CD14-positive monocyte (primary cell): ENCODE results near the gene KLHL3. TPM values are rescaled to one million over a fixed set of nuclear protein-coding genes. Genes with fewer than 3 reads are reported as not detected.

Source experiments
- DNase-seq, 3 donors: peaks; one replicate each; pipeline ENCODE4 v3.0.0-alpha.2; 2011 to 2022
- H2AFZ ChIP-seq: 2 replicates; pipeline ENCODE4 v1.6.0; 2012; ENCODE audit warnings: mild to moderate bottlenecking, low read depth, low read length, inconsistent platforms; ENCODE audit not compliant: insufficient read depth, poor library complexity, severe bottlenecking
- H3K27ac ChIP-seq, 2 donors: 1 replicate in 1 of 2; 2 replicates in 1 of 2; pipeline ENCODE4 v1.5.1; 2012 to 2013; ENCODE audit warnings: low read length in 2 of 2, control low read depth in 1 of 2, inconsistent platforms in 1 of 2, low read depth in 1 of 2, mild to moderate bottlenecking in 1 of 2
- H3K27me3 ChIP-seq, 2 donors: one replicate each; pipeline versions ENCODE4 v1.6.0 to v1.6.1; 2011 to 2013; ENCODE audit warnings: low read length in 2 of 2; ENCODE audit not compliant: control insufficient read depth in 2 of 2, insufficient read depth in 2 of 2
- H3K36me3 ChIP-seq, 2 donors: replicated peaks in 1 of 2; 1 replicate in 1 of 2; 2 replicates in 1 of 2; pipeline versions ENCODE4 v1.5.1 to v1.6.1; 2012 to 2013; ENCODE audit warnings: low read length in 2 of 2, control low read depth in 1 of 2, inconsistent platforms in 1 of 2, mild to moderate bottlenecking in 1 of 2; ENCODE audit not compliant: insufficient read depth in 2 of 2, control insufficient read depth in 1 of 2
- H3K4me1 ChIP-seq, 2 donors: 1 replicate in 1 of 2; 2 replicates in 1 of 2; pipeline versions ENCODE4 v1.5.1 to v1.6.1; 2012 to 2013; ENCODE audit warnings: low read length in 2 of 2, control low read depth in 1 of 2, inconsistent platforms in 1 of 2, mild to moderate bottlenecking in 1 of 2, moderate library complexity in 1 of 2; ENCODE audit not compliant: insufficient read depth in 2 of 2, control insufficient read depth in 1 of 2
- H3K4me2 ChIP-seq: replicated peaks from 2 replicates; pipeline ENCODE3; 2012; ENCODE audit warnings: low read length, moderate library complexity, mild to moderate bottlenecking; ENCODE audit not compliant: poor library complexity, severe bottlenecking; ENCODE audit errors: extremely low read depth
- H3K4me3 ChIP-seq, 3 experiments: fragments of 200-600 bp in 1 of 3; sonication (generic) in 1 of 3; replicated peaks in 1 of 3; 1 replicate in 2 of 3; 2 replicates in 1 of 3; pipeline ENCODE4 v1.5.1; 2011 to 2013; ENCODE audit warnings: low read length in 3 of 3, mild to moderate bottlenecking in 3 of 3, control low read depth in 2 of 3, low read depth in 2 of 3, inconsistent platforms in 1 of 3, moderate library complexity in 1 of 3
- H3K79me2 ChIP-seq: 2 replicates; pipeline ENCODE4 v1.6.0; 2012; ENCODE audit warnings: mild to moderate bottlenecking, control low read depth, inconsistent platforms, low read length, moderate library complexity; ENCODE audit not compliant: insufficient read depth
- H3K9ac ChIP-seq: 2 replicates; pipeline ENCODE4 v1.6.0; 2017; ENCODE audit warnings: low read length, mild to moderate bottlenecking; ENCODE audit not compliant: insufficient read depth, poor library complexity, severe bottlenecking
- H3K9me3 ChIP-seq, 2 donors: replicated peaks in 1 of 2; 1 replicate in 1 of 2; 2 replicates in 1 of 2; pipeline versions ENCODE4 v1.5.1 to v1.6.1; 2012 to 2013; ENCODE audit warnings: low read length in 2 of 2, control low read depth in 1 of 2; ENCODE audit not compliant: control insufficient read depth in 1 of 2, insufficient read depth in 1 of 2
- H4K20me1 ChIP-seq: 2 replicates; pipeline ENCODE4 v1.6.0; 2012; ENCODE audit warnings: mild to moderate bottlenecking, low read length, control low read depth, moderate library complexity; ENCODE audit not compliant: insufficient read depth
- H3K27ac Mint-ChIP-seq, 7 donors: one replicate each; pipeline ENCODE4 v1.8.0; 2020; ENCODE audit warnings: mild to moderate bottlenecking in 7 of 7, mixed read lengths in 7 of 7, moderate library complexity in 6 of 7, inconsistent platforms in 2 of 7
- H3K27me3 Mint-ChIP-seq, 3 donors: one replicate each; pipeline ENCODE4 v1.8.0; 2021 to 2022; ENCODE audit warnings: low read depth in 3 of 3, mild to moderate bottlenecking in 3 of 3, mixed read lengths in 3 of 3, moderate library complexity in 3 of 3, inconsistent platforms in 1 of 3
- H3K36me3 Mint-ChIP-seq, 2 donors: one replicate each; pipeline ENCODE4 v1.8.0; 2020; ENCODE audit warnings: mixed read lengths in 2 of 2, inconsistent platforms in 1 of 2, mild to moderate bottlenecking in 1 of 2
- H3K4me1 Mint-ChIP-seq: one replicate; pipeline ENCODE4 v1.8.0; 2020; ENCODE audit warnings: mild to moderate bottlenecking, mixed read lengths
- H3K4me3 Mint-ChIP-seq, 2 donors: one replicate each; pipeline ENCODE4 v1.8.0; 2020; ENCODE audit warnings: mild to moderate bottlenecking in 2 of 2, mixed read lengths in 2 of 2, moderate library complexity in 1 of 2
- H3K9me3 Mint-ChIP-seq, 7 donors: one replicate each; pipeline ENCODE4 v1.8.0; 2020 to 2022; ENCODE audit warnings: mixed read lengths in 7 of 7, mild to moderate bottlenecking in 6 of 7, moderate library complexity in 6 of 7, inconsistent platforms in 2 of 7
- CTCF ChIP-seq: fragments of 200-600 bp; IDR thresholded peaks from one replicate; pipeline ENCODE4 v1.8.0; 2022; ENCODE audit warnings: antibody characterized with exemption, mild to moderate bottlenecking
- WGBS: methylation state at CpG from one replicate; pipeline ENCODE4 v1.1.5; 2013; ENCODE audit warnings: missing lambda C conversion rate; ENCODE audit not compliant: insufficient coverage; 5-methylcytosine and 5-hydroxymethylcytosine counted together
- intact Hi-C, 2 donors: fragments of 100-400 bp; cut with micrococcal nuclease; formaldehyde crosslinking; loops; one replicate each; pipeline versions ENCODE4 v1.15.0 to v1.15.1; 2023
- polyA plus RNA-seq, 3 donors: library from polyadenylated mRNA; depleted of rRNA in 1 of 3; unstranded in 2 of 3; stranded (reverse) in 1 of 3; fragments of 300-500 nt in 2 of 3; fragments of >200 nt in 1 of 3; fragmentation: Illumina TruSeq in 2 of 3; gene quantifications; 1 replicate in 2 of 3; 2 replicates in 1 of 3; pipeline ENCODE4 v1.2.3, GENCODE V29; 2012 to 2021

Gene KLHL3
- polyA plus RNA-seq, 3 donors = 0.71 TPM; not detected in 2

- H3K27me3 Mint-ChIP-seq = no peaks in the 10 kb centered on the region
- no peak overlapping the region for H3K27ac Mint-ChIP-seq
- no peaks in the 10 kb centered on the region for H3K79me2 ChIP-seq
- H3K36me3 Mint-ChIP-seq = no peaks in the 10 kb centered on the region
- TF ChIP-seq CTCF = no peak
- no peak overlapping the region for H2AFZ ChIP-seq
- no peaks in the 10 kb centered on the region for H3K4me1 Mint-ChIP-seq
- no peak overlapping the region for H3K9ac ChIP-seq
- H3K4me3 ChIP-seq = no peak overlapping the region
- H3K36me3 ChIP-seq = no peaks in the 10 kb centered on the region
- no peaks in the 10 kb centered on the region for H3K9me3 Mint-ChIP-seq
- H3K4me1 ChIP-seq = no peaks in the 10 kb centered on the region
- H3K9me3 ChIP-seq = no peaks in the 10 kb centered on the region
- H3K27me3 ChIP-seq = no peaks in the 10 kb centered on the region
- H3K4me3 Mint-ChIP-seq = no peak overlapping the region
- H3K27ac ChIP-seq = no peak overlapping the region
- WGBS = no CpG with 5 or more reads among the region's 2 CpGs
- no peaks in the 10 kb centered on the region for H4K20me1 ChIP-seq
- DNase-seq = no peak
- H3K4me2 ChIP-seq = no peak overlapping the region
- intact Hi-C loops = no loop called here
These were observed 8.3 kb downstream of the KLHL3 start for GRCh38 chr5:137727623-137728022.

GRCh38 chr5:137724251-137724650 lies 11.6 kb downstream of the KLHL3 start:
- Mint-ChIP-seq H3K4me3 (no peak overlapping the region), H3K27ac (no peak overlapping the region), H3K27me3 (peaks cover 0 to 2% (median 0%) of the 10 kb centered on the region in 3 donors), H3K9me3 (no peaks in the 10 kb centered on the region), H3K4me1 (no peaks in the 10 kb centered on the region), H3K36me3 (no peaks in the 10 kb centered on the region)
- H3K36me3 ChIP-seq = no peaks in the 10 kb centered on the region
- TF ChIP-seq CTCF = no peak
- no peak overlapping the region for H3K4me3 ChIP-seq
- H2AFZ ChIP-seq = no peak overlapping the region
- no CpG with 5 or more reads among the region's 2 CpGs for WGBS
- H3K27ac ChIP-seq = no peak overlapping the region
- no peaks in the 10 kb centered on the region for H3K27me3 ChIP-seq
- intact Hi-C loops = no loop called here
- no peak overlapping the region for H3K4me2 ChIP-seq
- H3K4me1 ChIP-seq = no peaks in the 10 kb centered on the region
- H3K79me2 ChIP-seq = no peaks in the 10 kb centered on the region
- H4K20me1 ChIP-seq = no peaks in the 10 kb centered on the region
- DNase-seq = no peak
- H3K9ac ChIP-seq = no peak overlapping the region
- H3K9me3 ChIP-seq = no peaks in the 10 kb centered on the region
